K562 (cell line): ENCODE data around the gene CCT8L2. TPM values are rescaled to one million over a fixed set of nuclear protein-coding genes. Genes with fewer than 3 reads are reported as not detected.
"Not testable (repeated sequence)": the region's sequence is repeated elsewhere in the genome, so short reads cannot be mapped to it uniquely, and the experiment has no call there.

ENCODE experiments used
- ATAC-seq: fragments of 200-7000 bp; cut with Tn5 transposase; 3 replicates; pipeline ENCODE4 v1.9.1; 2020; ENCODE audit warnings: moderate library complexity
- BruUV-seq: library from RNA; stranded (reverse); fragments of 400-500 nt; replicated peaks from 2 replicates; lab custom pipeline; 2021; lab: Mats Ljungman, UMichigan
- CTCF ChIA-PET: fragments of 300-600 bp; formaldehyde crosslinking; extraction: SDS; loops from one replicate; lab custom pipeline; 2021; ENCODE audit warnings: low intra/inter-chr PET ratio; lab: Yijun Ruan, JAX
- POLR2A ChIA-PET: fragments of 300-600, 350-650 bp; sonication (Branson Sonifier 250); formaldehyde crosslinking; extraction: SDS; loops from one replicate; lab custom pipeline; 2021; ENCODE audit warnings: antibody characterized with exemption, inconsistent platforms; lab: Yijun Ruan, JAX
- DNase-seq, 4 experiments: peaks; one replicate each; pipeline versions ENCODE4 v3.0.0 to v3.0.0-alpha.2; 2011 to 2018; ENCODE audit warnings: low spot score in 3 of 4, mixed read lengths in 3 of 4; ENCODE audit errors: extremely low read depth in 1 of 4
- FAIRE-seq: peaks from 2 replicates; lab custom pipeline; 2011; peaks lifted over from hg19 to GRCh38; lab: Jason Lieb, UNC
- H2AFZ ChIP-seq: 2 replicates; pipeline ENCODE4 v1.6.0; 2011; ENCODE audit warnings: low read depth, low read length, control low read depth, inconsistent platforms
- H3K27ac ChIP-seq: fragments of 200-600 bp; 3 replicates; pipeline ENCODE4 v1.8.0; 2011; ENCODE audit warnings: low read depth, mild to moderate bottlenecking, control low read depth, inconsistent platforms, low read length, moderate library complexity, mixed read lengths; ENCODE audit errors: extremely low read depth
- H3K27me3 ChIP-seq, 2 experiments: fragments of 300-600 bp in 1 of 2; 2 replicates in 1 of 2; 3 replicates in 1 of 2; pipeline versions ENCODE4 v1.6.0 to v1.8.0; 2011; ENCODE audit warnings: inconsistent platforms in 2 of 2, low read length in 2 of 2, mild to moderate bottlenecking in 1 of 2, mixed read lengths in 1 of 2, moderate library complexity in 1 of 2; ENCODE audit not compliant: control insufficient read depth in 2 of 2, insufficient read depth in 2 of 2
- H3K36me3 ChIP-seq: fragments of 300-600 bp; 3 replicates; pipeline ENCODE4 v1.8.0; 2011; ENCODE audit warnings: mild to moderate bottlenecking, low read length, inconsistent platforms; ENCODE audit not compliant: control insufficient read depth, insufficient read depth
- H3K4me1 ChIP-seq, 2 experiments: fragments of 200-600 bp in 1 of 2; replicated peaks in 1 of 2; 2 replicates in 1 of 2; 3 replicates in 1 of 2; pipeline versions ENCODE4 v1.5.1 to v1.8.0; 2011; ENCODE audit warnings: inconsistent platforms in 2 of 2, low read length in 2 of 2, mild to moderate bottlenecking in 1 of 2, mixed read lengths in 1 of 2, moderate library complexity in 1 of 2; ENCODE audit not compliant: control insufficient read depth in 2 of 2, insufficient read depth in 2 of 2
- H3K4me2 ChIP-seq: 2 replicates; pipeline ENCODE4 v1.6.1; 2011; ENCODE audit warnings: low read length, control low read depth, inconsistent platforms, mixed read lengths; ENCODE audit not compliant: insufficient read depth
- H3K4me3 ChIP-seq: fragments of 200-600 bp; sonication (generic), shearing (Covaris generic); 2 replicates; pipeline ENCODE4 v1.5.1; 2016; ENCODE audit warnings: control low read depth, inconsistent platforms
- H3K79me2 ChIP-seq: fragments of 200-600 bp; 3 replicates; pipeline ENCODE4 v1.8.0; 2011; ENCODE audit warnings: low read length, inconsistent platforms; ENCODE audit not compliant: control insufficient read depth, insufficient read depth
- H3K9ac ChIP-seq, 2 experiments: 2 replicates each; pipeline versions ENCODE4 v1.6.0 to v1.6.1; 2011; ENCODE audit warnings: low read depth in 2 of 2, low read length in 2 of 2, control low read depth in 1 of 2, inconsistent platforms in 1 of 2, mild to moderate bottlenecking in 1 of 2, mixed read lengths in 1 of 2; ENCODE audit not compliant: insufficient read depth in 1 of 2
- H3K9me1 ChIP-seq: one replicate; pipeline ENCODE4 v1.6.0; 2011; ENCODE audit warnings: inconsistent platforms, mild to moderate bottlenecking, low read length, moderate library complexity; ENCODE audit not compliant: control insufficient read depth, insufficient read depth
- H3K9me3 ChIP-seq: replicated peaks from 2 replicates; pipeline ENCODE4 v1.5.1; 2011; ENCODE audit warnings: low read depth, low read length, inconsistent platforms; ENCODE audit not compliant: control insufficient read depth, insufficient read depth
- H4K20me1 ChIP-seq: replicated peaks from 2 replicates; pipeline ENCODE4 v1.6.1; 2011; ENCODE audit warnings: low read length, inconsistent platforms, mixed read lengths; ENCODE audit not compliant: control insufficient read depth, insufficient read depth
- PCBP1 ChIP-seq: fragments of 200-400 bp; formaldehyde crosslinking; IDR thresholded peaks from 2 replicates; pipeline ENCODE4 v1.6.1; 2018; ENCODE audit warnings: mild to moderate bottlenecking, low read depth, low read length; ENCODE audit not compliant: poor library complexity, severe bottlenecking
- WGBS: fragments of 100-300 bp; shearing (Covaris generic); methylation state at CpG from one replicate; pipeline ENCODE4 v1.1.6; 2016; ENCODE audit warnings: low coverage, mixed read lengths; ENCODE audit not compliant: insufficient coverage; ENCODE audit errors: missing lambda C conversion rate; 5-methylcytosine and 5-hydroxymethylcytosine counted together
- in situ Hi-C: fragments of 300-500 bp; cut with MboI; formaldehyde crosslinking; loops from 4 replicates; pipeline ENCODE4 v1.15.0; 2018; ENCODE audit warnings: inconsistent platforms, mixed read lengths
- intact Hi-C: fragments of 100-400 bp; cut with micrococcal nuclease; formaldehyde crosslinking; loops from 2 replicates; pipeline ENCODE4 v1.14.2; 2022
- polyA plus RNA-seq, 8 experiments: library from polyadenylated mRNA; depleted of rRNA in 4 of 8; stranded (reverse) in 5 of 8; unstranded in 3 of 8; fragments of >200 nt; fragmentation: Nextera tagmentation in 2 of 8; fragmentation: Illumina TruSeq in 1 of 8; extraction: Ambion mirVana in 2 of 8; extraction: Trizol in 1 of 8; gene quantifications; 2 replicates each; pipeline versions ENCODE4 v1.2.1 to v1.2.3, GENCODE V29; 2011 to 2014; ENCODE audit warnings: inconsistent platforms in 1 of 8, missing spikeins in 1 of 8
- total RNA-seq, 7 experiments: library from RNA; depleted of rRNA in 6 of 7; stranded (reverse); fragments of >200 nt in 6 of 7; fragmentation: Illumina TruSeq in 2 of 7; extraction: Trizol in 2 of 7; gene quantifications; 2 replicates each; pipeline versions ENCODE4 v1.2.1 to v1.2.3, GENCODE V29; 2011 to 2021; ENCODE audit warnings: low replicate concordance in 1 of 7

The CCT8L2 gene
- total and polyA plus RNA-seq, 9 of the 15 experiments (the other 6 are each of a cell fraction or from before 2014, with no cell fraction given) = 0.13 TPM; not detected in 8

DNA sequence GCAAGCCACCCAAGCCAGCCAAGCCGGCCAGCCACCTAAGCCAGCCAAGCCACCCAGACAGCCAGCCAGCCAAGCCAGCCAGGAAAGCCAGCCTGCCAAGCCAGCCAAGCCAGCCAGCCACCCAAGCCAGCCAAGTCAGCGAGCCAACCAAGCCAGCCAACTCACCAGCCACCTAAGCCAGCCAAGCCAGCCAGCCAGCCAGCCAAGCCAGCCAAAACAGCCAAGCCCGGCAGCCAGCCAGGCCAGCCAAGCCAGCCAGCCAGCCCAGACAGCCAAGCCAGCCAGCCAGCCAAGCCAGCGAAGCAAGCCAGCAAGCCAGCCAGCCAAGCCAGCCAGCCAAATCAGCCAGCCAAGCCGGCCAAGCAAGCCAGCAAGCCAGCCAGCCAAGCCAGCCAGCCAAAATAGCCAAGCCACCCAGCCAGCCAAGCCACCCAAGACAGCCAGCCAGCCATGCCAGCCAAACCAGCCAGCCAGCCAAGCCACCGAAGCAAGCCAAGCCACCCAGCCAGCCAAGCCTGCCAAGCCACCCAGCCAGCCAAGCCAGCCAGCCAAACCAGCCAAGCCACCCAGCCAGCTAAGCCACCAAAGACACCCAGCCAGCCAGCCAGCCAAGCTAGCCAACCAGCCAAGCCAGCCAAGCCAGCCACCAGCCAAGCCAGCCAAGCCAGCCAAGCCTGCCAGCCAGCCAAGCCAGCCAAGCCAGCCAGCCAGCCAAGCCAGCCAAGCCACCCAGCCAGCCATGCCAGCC, 27.6 kb downstream of the CCT8L2 start:
- BruUV-seq, H3K9me3 ChIP-seq, FAIRE-seq, in situ Hi-C loops, intact Hi-C loops, H3K27ac ChIP-seq, CTCF ChIA-PET, H3K9ac ChIP-seq, H3K36me3 ChIP-seq, H3K4me2 ChIP-seq, DNase-seq: not testable (repeated sequence)
- peaks cover 0 to 15% of the 10 kb centered on the region in 2 experiments; a peak in 2 of 5 replicates for H3K27me3 ChIP-seq
- WGBS = 2% methylated on average over 6 of the region's 6 CpGs
- peak; percentile 44 for TF ChIP-seq PCBP1
- TF ChIP-seq, all 486 proteins: peak for 1; not testable (repeated sequence) for 485
- POLR2A ChIA-PET, H2AFZ ChIP-seq, H3K79me2 ChIP-seq, ATAC-seq, H3K9me1 ChIP-seq, H3K4me3 ChIP-seq, H4K20me1 ChIP-seq: not testable (repeated sequence)
- H3K4me1 ChIP-seq = peaks cover 0 to 61% of the 10 kb centered on the region in 2 experiments; a peak in 3 of 5 replicates
